ENCODE measurements around the gene HPCAL1.
"Not testable (repeated sequence)": the region's sequence is repeated elsewhere in the genome, so short reads cannot be mapped to it uniquely, and the experiment has no call there.

Gene HPCAL1

DNA sequence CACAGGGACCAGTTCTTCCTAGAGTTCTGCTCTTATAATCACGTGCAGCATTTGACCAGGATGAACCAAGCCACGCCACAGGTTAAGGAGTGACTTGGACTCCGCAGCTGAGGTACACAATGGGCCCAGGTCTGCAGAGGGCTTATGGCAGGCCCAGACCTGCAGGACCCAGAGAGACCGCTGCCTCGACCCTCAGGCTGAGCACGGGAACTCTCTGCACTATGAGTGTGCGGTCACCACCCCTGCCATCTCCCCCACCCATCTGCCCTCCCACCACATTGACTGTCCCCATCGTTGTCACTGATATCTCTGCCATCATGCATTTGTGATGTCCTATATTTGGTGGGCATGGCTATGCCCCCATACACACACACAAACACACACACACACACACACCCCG lies 45.7 kb upstream of the HPCAL1 start:
- no peak for TF ChIP-seq CTCF (conservative IDR thresholded peaks at IDR 0.05)
- H3K27ac ChIP-seq, result no peak overlapping the region

DNA sequence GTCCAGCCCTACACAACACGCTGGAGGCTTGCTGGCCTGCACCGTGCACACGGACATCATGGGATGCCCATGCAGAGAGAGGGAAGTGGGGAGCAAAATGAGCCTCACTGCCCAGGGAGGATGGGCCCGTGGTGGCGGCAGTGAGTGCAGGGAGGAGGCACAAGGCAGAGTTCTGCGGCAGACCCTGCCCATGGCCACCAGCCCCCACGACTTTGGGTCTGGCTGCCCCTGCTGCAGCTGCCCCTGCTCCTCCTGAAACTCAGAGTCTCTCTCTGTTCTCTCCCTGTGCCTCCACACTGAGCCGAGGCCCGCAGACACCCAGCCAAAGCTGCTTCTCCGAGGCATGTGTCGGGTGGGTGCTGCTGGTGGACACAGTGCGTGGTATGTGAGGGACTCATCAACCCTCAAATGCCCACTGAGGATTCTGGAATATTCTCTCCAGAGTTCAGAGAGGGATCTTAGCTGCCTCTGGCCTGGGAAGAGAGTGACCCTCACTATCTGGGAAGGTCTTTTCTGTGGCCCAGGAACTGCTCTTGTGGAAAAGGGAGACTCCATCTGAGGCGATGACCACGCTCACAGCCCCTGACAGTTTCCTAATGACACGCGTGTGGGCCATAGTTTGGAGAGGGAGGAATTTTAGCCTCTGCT lies 45.1 kb upstream of the HPCAL1 start:
- H3K27ac ChIP-seq, result no peak overlapping the region
- no peak for TF ChIP-seq CTCF (conservative IDR thresholded peaks at IDR 0.05)

DNA sequence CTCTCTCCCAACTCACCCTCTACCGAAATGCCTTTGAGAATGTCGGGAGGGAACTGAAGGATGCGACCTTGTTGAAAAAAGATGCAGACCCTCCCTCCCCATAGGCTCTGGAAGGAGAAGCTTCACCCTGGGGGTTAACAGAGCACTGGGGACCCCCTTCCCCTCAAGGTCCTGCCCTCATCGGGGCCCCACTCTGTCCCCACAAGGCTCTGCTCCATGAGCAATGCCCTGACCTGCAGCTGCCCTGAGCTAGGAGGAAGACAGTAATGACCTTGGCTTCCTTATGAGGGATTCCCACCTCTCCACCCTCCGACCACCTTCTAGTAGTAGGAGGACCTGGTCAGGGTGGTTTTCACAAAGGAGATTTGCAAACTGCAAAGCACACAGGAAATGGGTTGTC lies 44.4 kb upstream of the HPCAL1 start:
- no peak for TF ChIP-seq CTCF (conservative IDR thresholded peaks at IDR 0.05)

GRCh38 chr2:10258726-10259125 lies 44.0 kb upstream of the HPCAL1 start:
- no peak for TF ChIP-seq CTCF (conservative IDR thresholded peaks at IDR 0.05)
- no peak overlapping the region for H3K27ac ChIP-seq

More for the DNA sequence above, 44.4 kb upstream of the HPCAL1 start:
- no peak overlapping the region for H3K27ac ChIP-seq

DNA sequence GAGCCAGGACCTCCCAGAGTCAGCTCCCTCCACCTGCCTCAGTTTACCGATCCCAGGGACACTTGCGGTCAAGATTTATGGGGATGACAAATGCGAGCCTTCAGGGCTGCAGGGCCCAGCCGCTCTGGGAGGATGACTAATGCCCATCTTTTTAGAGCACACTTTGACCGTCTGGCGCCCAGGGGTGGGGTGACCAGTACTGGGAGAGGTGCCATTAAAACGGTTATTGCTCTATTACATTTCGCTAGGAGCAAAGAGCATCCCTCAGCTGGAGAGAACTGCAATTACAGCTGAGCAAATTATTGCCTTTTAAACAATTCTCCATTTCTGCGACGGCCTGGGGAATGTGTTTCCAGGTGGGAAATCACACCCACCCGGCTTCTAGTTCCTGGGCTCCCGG lies 42.6 kb upstream of the HPCAL1 start:
- no peak overlapping the region for H3K27ac ChIP-seq
- no peak for TF ChIP-seq CTCF (conservative IDR thresholded peaks at IDR 0.05)

DNA sequence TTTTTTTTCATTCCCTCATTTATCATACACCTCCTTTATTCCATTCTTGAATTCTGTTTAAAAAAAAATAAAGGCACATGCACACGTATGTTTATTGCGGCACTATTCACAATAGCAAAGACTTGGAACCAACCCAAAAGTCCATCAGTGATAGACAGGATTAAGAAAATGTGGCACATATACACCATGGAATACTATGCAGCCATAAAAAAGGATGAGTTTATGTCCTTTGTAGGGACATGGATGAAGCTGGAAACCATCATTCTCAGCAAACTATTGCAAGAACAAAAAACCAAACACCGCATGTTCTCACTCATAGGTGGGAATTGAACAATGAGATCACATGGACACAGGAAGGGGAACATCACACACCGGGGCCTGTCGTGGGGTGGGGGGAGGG lies 39.2 kb upstream of the HPCAL1 start:
- not testable (repeated sequence) for H3K27ac ChIP-seq

DNA sequence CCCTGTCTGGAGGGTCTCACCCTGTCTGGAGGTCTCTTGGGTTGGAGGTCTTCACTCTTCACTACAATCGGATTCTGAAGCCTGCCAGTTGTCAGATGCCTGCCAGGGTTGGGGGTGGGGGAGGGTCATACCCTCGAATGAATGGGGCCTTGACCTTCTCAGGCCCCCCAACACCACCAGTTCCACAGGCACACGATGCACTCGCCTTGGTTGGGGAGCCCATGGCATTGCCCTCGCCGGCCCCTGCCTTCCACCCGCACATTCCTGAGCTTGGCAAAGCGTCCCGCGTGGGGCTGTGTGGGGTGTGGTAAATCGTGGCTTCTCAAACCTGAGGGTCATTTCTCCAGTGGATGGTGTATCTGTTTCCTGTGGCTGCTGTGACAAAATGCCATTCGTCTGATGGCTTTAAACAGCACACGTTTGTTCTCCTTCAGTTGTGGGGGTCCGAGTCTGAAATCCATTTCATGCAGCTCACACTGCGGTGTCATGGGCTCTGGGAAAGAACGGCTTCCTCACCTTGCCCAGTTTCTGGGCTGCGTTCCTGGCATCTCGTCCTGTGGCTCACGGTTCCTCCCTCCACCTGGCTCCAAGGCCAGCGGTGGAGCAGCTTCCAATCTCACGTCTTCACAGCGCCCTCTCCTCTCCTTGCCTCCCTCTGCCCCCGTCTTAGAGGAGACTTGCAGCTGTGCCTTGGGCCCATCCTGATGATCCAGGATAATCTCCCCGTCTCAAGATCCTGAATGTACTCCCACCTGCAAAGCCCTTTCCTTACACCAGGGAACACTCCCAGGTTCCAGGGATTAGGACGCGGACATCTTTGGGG lies 38.0 kb upstream of the HPCAL1 start:
- TF ChIP-seq CTCF (conservative IDR thresholded peaks at IDR 0.05), result no peak

More for the DNA sequence above, 38.0 kb upstream of the HPCAL1 start:
- no peak overlapping the region for H3K27ac ChIP-seq

All from VCaP (cell line).